ENCODE data around the gene ABHD16A.

The ABHD16A gene

GRCh38 chr6:31690231-31691077 is 12.7 kb downstream of the ABHD16A start:
- no peak for DNase-seq (ENCODE audit: low read depth in 2 of 3, low spot score in 1 of 3)

GRCh38 chr6:31689249-31690110 is 13.6 kb downstream of the ABHD16A start:
- DNase-seq (ENCODE audit: low read depth in 2 of 3, low spot score in 1 of 3): no peak

GRCh38 chr6:31687860-31688693 is 15.0 kb downstream of the ABHD16A start:
- DNase-seq (ENCODE audit: low read depth in 2 of 3, low spot score in 1 of 3): no peak

GRCh38 chr6:31687321-31687720 is 15.8 kb downstream of the ABHD16A start:
- DNase-seq (ENCODE audit: low read depth in 2 of 3, low spot score in 1 of 3): no peak

GRCh38 chr6:31686483-31686882 is 16.6 kb downstream of the ABHD16A start:
- no peak for DNase-seq (ENCODE audit: low read depth in 2 of 3, low spot score in 1 of 3)

GRCh38 chr6:31683591-31683990 is 19.5 kb downstream of the ABHD16A start:
- DNase-seq (ENCODE audit: low read depth in 2 of 3, low spot score in 1 of 3): no peak

GRCh38 chr6:31681135-31681671 is 21.9 kb downstream of the ABHD16A start:
- peak in 2 of 3 donors; percentile 12 to 42 for DNase-seq (ENCODE audit: low read depth in 2 of 3, low spot score in 1 of 3)

GRCh38 chr6:31680226-31681134 is 22.6 kb downstream of the ABHD16A start, which contains the start of gene LY6G5C:
TSS of gene LY6G5C (minus strand) at chr6:31681067. CDS start at chr6:31680373, 694 bp downstream.
- peak; percentile 45 to 62 (median 58) for DNase-seq (ENCODE audit: low read depth in 2 of 3, low spot score in 1 of 3)

GRCh38 chr6:31677955-31678354 is 25.2 kb downstream of the ABHD16A start:
- DNase-seq (ENCODE audit: low read depth in 2 of 3, low spot score in 1 of 3): no peak

GRCh38 chr6:31676904-31677303 is 26.2 kb downstream of the ABHD16A start:
- no peak for DNase-seq (ENCODE audit: low read depth in 2 of 3, low spot score in 1 of 3)

- DNase-seq (ENCODE audit: low read depth in 2 of 3, low spot score in 1 of 3): no peak
Measured at GRCh38 chr6:31676322-31676903, 26.7 kb downstream of the ABHD16A start.

- no peak for DNase-seq (ENCODE audit: low read depth in 2 of 3, low spot score in 1 of 3)
Measured at GRCh38 chr6:31669676-31670075, 33.4 kb downstream of the ABHD16A start, which contains the start of gene LY6G5B. TSS of gene LY6G5B (plus strand) at chr6:31669976. CDS start at chr6:31670951, 975 bp downstream.

GRCh38 chr6:31666337-31666965 is 36.7 kb downstream of the ABHD16A start:
- no peak for DNase-seq (ENCODE audit: low read depth in 2 of 3, low spot score in 1 of 3)

- peak; percentile 97 to 98 (median 97) for DNase-seq (ENCODE audit: low read depth in 2 of 3, low spot score in 1 of 3)
Measured at GRCh38 chr6:31665501-31666336, 37.4 kb downstream of the ABHD16A start, which contains the start of gene CSNK2B. TSS of gene CSNK2B (plus strand) at chr6:31666080. CDS start at chr6:31666832, 752 bp downstream.

- peak; percentile 78 to 84 (median 83) for DNase-seq (ENCODE audit: low read depth in 2 of 3, low spot score in 1 of 3)
Measured at GRCh38 chr6:31664790-31665500, 38.2 kb downstream of the ABHD16A start, which contains the start of gene GPANK1. TSS of gene GPANK1 (minus strand) at chr6:31664997. CDS start at chr6:31664478, 519 bp downstream.

- DNase-seq (ENCODE audit: low read depth in 2 of 3, low spot score in 1 of 3): no peak
Measured at GRCh38 chr6:31663961-31664789, 38.9 kb downstream of the ABHD16A start.
